Measurements from ENCODE around the gene EVI5. TPM values are rescaled to one million over a fixed set of nuclear protein-coding genes. Genes with fewer than 3 reads are reported as not detected.
A peak's percentile ranks its signal among the peaks of the same experiment; 100 is the strongest.

Gene EVI5
- total and polyA plus RNA-seq, 10 of the 15 experiments (the other 5 are each of a cell fraction or from before 2014, with no cell fraction given) = 0.27 to 6.8 (median 1.7) TPM

DNA sequence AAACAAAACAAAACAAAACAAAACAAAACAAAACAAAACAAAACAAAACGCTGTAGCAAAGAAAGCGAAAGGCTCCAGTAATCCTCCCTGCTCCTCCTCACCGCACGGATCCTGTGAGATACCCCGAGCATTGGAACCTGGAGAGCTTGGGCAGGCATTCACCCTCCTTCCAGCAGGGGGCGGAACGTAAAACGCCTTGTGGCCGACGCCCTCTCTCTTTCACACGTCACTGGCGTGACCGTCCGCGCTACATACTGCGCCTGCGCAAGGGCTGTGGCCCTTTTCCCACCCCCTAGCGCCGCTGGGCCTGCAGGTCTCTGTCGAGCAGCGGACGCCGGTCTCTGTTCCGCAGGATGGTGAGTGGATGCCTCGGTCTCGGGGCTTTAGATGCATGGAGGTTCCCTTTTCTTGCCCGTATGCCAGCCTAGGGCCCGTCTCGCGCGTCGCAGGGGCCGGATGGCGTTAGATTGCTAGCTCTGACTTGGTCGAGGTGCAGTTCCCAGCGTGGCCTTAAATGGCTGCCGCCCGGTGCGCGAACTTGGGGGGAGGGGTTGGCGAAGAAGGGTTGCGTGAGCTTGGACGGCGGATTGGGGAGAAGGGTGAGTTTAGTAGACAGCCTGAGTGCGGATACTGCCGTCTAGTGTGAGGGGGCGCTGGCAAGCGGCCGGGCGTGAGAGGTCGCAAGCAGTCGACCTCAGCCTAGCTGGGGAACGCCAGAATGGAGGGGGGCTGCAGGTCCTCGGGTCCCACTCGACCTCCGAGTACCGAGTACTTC, 47.0 kb upstream of the EVI5 start, which contains the start of gene RPL5 (continued):
- TF ChIP-seq, protein P1, sequence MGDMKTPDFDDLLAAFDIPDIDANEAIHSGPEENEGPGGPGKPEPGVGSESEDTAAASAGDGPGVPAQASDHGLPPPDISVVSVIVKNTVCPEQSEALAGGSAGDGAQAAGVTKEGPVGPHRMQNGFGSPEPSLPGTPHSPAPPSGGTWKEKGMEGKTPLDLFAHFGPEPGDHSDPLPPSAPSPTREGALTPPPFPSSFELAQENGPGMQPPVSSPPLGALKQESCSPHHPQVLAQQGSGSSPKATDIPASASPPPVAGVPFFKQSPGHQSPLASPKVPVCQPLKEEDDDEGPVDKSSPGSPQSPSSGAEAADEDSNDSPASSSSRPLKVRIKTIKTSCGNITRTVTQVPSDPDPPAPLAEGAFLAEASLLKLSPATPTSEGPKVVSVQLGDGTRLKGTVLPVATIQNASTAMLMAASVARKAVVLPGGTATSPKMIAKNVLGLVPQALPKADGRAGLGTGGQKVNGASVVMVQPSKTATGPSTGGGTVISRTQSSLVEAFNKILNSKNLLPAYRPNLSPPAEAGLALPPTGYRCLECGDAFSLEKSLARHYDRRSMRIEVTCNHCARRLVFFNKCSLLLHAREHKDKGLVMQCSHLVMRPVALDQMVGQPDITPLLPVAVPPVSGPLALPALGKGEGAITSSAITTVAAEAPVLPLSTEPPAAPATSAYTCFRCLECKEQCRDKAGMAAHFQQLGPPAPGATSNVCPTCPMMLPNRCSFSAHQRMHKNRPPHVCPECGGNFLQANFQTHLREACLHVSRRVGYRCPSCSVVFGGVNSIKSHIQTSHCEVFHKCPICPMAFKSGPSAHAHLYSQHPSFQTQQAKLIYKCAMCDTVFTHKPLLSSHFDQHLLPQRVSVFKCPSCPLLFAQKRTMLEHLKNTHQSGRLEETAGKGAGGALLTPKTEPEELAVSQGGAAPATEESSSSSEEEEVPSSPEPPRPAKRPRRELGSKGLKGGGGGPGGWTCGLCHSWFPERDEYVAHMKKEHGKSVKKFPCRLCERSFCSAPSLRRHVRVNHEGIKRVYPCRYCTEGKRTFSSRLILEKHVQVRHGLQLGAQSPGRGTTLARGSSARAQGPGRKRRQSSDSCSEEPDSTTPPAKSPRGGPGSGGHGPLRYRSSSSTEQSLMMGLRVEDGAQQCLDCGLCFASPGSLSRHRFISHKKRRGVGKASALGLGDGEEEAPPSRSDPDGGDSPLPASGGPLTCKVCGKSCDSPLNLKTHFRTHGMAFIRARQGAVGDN (IDR thresholded peaks at IDR 0.05) = peak; percentile 95
- TF ChIP-seq CBFB (IDR thresholded peaks at IDR 0.05; ENCODE audit: low read depth) (peak; percentile 98), SIX5 (IDR thresholded peaks at IDR 0.05; ENCODE audit: low read depth, low read length, severe bottlenecking) (peak; percentile 19), SMAD5 (IDR thresholded peaks at IDR 0.05; ENCODE audit: low read depth) (peak; percentile 99), CHD1 (IDR thresholded peaks at IDR 0.05; ENCODE audit: low read depth, low read length) (no peak), POLR2AphosphoS2 (IDR thresholded peaks at IDR 0.05; ENCODE audit: low read depth, low read length) (peak; percentile 98), RELA (IDR thresholded peaks at IDR 0.05; ENCODE audit: borderline replicate concordance, partially characterized antibody) (peak; percentile 75), SMARCA5 (IDR thresholded peaks at IDR 0.05) (peak; percentile 94), NFIC (IDR thresholded peaks at IDR 0.05; ENCODE audit: low read depth, low read length) (peak; percentile 41; the same call in 1 of the 2 replicates), RBBP5 (conservative IDR thresholded peaks at IDR 0.05) (peak; percentile 98; the same call in 1 of the 2 replicates), EED (IDR thresholded peaks at IDR 0.05; ENCODE audit: low read depth) (peak; percentile 56; the same call in 1 of the 2 replicates)
- TF ChIP-seq, protein P2, sequence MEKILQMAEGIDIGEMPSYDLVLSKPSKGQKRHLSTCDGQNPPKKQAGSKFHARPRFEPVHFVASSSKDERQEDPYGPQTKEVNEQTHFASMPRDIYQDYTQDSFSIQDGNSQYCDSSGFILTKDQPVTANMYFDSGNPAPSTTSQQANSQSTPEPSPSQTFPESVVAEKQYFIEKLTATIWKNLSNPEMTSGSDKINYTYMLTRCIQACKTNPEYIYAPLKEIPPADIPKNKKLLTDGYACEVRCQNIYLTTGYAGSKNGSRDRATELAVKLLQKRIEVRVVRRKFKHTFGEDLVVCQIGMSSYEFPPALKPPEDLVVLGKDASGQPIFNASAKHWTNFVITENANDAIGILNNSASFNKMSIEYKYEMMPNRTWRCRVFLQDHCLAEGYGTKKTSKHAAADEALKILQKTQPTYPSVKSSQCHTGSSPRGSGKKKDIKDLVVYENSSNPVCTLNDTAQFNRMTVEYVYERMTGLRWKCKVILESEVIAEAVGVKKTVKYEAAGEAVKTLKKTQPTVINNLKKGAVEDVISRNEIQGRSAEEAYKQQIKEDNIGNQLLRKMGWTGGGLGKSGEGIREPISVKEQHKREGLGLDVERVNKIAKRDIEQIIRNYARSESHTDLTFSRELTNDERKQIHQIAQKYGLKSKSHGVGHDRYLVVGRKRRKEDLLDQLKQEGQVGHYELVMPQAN (conservative IDR thresholded peaks at IDR 0.05) = peak; percentile 95
- TF ChIP-seq, protein P3, sequence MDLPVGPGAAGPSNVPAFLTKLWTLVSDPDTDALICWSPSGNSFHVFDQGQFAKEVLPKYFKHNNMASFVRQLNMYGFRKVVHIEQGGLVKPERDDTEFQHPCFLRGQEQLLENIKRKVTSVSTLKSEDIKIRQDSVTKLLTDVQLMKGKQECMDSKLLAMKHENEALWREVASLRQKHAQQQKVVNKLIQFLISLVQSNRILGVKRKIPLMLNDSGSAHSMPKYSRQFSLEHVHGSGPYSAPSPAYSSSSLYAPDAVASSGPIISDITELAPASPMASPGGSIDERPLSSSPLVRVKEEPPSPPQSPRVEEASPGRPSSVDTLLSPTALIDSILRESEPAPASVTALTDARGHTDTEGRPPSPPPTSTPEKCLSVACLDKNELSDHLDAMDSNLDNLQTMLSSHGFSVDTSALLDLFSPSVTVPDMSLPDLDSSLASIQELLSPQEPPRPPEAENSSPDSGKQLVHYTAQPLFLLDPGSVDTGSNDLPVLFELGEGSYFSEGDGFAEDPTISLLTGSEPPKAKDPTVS (IDR thresholded peaks at IDR 0.05; ENCODE audit: low read depth, low read length) = no peak
- TF ChIP-seq, protein P4, sequence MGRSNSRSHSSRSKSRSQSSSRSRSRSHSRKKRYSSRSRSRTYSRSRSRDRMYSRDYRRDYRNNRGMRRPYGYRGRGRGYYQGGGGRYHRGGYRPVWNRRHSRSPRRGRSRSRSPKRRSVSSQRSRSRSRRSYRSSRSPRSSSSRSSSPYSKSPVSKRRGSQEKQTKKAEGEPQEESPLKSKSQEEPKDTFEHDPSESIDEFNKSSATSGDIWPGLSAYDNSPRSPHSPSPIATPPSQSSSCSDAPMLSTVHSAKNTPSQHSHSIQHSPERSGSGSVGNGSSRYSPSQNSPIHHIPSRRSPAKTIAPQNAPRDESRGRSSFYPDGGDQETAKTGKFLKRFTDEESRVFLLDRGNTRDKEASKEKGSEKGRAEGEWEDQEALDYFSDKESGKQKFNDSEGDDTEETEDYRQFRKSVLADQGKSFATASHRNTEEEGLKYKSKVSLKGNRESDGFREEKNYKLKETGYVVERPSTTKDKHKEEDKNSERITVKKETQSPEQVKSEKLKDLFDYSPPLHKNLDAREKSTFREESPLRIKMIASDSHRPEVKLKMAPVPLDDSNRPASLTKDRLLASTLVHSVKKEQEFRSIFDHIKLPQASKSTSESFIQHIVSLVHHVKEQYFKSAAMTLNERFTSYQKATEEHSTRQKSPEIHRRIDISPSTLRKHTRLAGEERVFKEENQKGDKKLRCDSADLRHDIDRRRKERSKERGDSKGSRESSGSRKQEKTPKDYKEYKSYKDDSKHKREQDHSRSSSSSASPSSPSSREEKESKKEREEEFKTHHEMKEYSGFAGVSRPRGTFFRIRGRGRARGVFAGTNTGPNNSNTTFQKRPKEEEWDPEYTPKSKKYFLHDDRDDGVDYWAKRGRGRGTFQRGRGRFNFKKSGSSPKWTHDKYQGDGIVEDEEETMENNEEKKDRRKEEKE (IDR thresholded peaks at IDR 0.05) = no peak
- TF ChIP-seq, protein P5, sequence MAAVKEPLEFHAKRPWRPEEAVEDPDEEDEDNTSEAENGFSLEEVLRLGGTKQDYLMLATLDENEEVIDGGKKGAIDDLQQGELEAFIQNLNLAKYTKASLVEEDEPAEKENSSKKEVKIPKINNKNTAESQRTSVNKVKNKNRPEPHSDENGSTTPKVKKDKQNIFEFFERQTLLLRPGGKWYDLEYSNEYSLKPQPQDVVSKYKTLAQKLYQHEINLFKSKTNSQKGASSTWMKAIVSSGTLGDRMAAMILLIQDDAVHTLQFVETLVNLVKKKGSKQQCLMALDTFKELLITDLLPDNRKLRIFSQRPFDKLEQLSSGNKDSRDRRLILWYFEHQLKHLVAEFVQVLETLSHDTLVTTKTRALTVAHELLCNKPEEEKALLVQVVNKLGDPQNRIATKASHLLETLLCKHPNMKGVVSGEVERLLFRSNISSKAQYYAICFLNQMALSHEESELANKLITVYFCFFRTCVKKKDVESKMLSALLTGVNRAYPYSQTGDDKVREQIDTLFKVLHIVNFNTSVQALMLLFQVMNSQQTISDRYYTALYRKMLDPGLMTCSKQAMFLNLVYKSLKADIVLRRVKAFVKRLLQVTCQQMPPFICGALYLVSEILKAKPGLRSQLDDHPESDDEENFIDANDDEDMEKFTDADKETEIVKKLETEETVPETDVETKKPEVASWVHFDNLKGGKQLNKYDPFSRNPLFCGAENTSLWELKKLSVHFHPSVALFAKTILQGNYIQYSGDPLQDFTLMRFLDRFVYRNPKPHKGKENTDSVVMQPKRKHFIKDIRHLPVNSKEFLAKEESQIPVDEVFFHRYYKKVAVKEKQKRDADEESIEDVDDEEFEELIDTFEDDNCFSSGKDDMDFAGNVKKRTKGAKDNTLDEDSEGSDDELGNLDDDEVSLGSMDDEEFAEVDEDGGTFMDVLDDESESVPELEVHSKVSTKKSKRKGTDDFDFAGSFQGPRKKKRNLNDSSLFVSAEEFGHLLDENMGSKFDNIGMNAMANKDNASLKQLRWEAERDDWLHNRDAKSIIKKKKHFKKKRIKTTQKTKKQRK (IDR thresholded peaks at IDR 0.05; ENCODE audit: low read depth, low read length) = no peak
